NCI-H1417 (cell line): ENCODE data around the gene KLHL28.
A peak's percentile ranks its signal among the peaks of the same experiment; 100 is the strongest.

Experiments used
- DNase-seq, 3 experiments: peaks; one replicate each; lab custom pipeline; 2025; lab: John Stamatoyannopoulos, UW

KLHL28 gene

DNA sequence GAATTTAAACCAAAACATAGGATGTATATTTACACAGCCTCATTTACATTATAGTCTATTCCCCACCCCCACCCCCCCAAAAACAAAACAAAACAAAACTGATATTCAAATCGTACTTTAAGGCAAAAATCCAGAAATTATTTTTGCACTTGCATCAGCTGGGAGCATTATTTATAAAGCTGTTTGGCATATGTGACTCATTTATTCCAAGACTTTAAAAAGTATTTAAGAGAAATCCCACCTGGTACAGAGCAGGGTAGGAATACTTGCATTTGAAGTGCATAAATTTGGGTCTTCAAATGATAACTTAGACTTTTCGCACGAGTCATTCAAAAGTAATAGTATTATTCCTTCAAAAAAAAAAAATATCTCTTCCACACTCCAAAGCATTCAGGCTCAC is 1.1 kb downstream of the KLHL28 start:
- no peak for DNase-seq

- DNase-seq, result peak in 1 of 3 experiments; percentile 24
Measured at GRCh38 chr14:44960146-44960545, 1.6 kb downstream of the KLHL28 start.

DNA sequence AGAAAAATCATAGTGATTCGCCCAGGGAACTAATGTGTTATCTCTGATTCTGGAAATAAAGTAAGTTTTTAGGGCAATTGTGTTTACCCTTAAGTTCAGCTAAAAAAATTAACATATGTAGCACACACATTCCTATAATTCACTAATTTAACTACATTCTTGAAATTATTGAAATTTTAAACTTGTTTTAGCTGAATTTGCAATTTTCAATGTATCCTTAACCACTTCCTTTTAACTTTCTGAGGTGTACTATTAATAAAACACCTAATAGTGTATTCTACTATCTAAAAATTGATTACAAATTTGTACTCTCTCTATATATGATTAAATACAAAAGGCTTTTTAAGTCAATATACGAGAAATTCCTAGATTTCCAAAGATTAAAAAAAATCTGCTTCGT is 2.2 kb downstream of the KLHL28 start:
- no peak for DNase-seq

GRCh38 chr14:44956866-44957265 is 4.9 kb downstream of the KLHL28 start:
- DNase-seq, result no peak

DNA sequence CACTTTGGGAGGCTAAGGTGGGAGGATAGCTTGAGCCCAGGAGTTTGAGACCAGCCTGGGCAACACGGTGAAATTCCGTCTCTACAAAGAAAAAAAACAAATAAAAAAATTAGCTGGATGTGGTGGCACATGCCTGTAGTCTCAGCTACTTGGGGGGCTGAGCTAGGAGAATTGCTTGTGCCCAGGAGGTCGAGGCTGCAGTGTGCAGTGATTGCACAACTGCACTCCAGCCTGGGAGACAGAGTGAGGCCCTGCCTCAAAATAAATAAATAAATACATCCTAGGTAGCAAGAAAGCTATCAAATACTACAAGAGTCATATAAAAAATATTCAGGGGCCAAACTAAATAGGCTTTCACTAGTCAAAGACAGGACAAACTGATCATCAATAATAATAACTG is 6.2 kb downstream of the KLHL28 start:
- DNase-seq, result no peak

DNA sequence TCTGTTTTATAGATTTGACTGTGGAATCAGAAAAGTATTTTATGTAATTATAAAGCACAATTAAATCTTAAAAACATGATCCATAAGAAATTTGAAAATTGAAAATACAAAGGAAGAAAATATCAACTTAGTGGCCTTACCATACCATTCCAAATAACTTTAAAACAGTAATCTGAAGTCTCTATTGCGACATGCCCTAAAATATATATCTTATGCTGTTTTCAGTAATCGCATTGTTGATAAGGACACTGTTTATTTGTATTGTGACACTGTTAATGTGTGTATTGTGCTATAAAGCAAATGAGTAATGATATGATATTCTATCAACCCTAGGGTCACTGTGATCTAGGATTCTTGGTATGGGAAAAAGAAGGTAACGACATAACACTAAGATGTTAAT is 7.0 kb downstream of the KLHL28 start:
- DNase-seq, result no peak

DNA sequence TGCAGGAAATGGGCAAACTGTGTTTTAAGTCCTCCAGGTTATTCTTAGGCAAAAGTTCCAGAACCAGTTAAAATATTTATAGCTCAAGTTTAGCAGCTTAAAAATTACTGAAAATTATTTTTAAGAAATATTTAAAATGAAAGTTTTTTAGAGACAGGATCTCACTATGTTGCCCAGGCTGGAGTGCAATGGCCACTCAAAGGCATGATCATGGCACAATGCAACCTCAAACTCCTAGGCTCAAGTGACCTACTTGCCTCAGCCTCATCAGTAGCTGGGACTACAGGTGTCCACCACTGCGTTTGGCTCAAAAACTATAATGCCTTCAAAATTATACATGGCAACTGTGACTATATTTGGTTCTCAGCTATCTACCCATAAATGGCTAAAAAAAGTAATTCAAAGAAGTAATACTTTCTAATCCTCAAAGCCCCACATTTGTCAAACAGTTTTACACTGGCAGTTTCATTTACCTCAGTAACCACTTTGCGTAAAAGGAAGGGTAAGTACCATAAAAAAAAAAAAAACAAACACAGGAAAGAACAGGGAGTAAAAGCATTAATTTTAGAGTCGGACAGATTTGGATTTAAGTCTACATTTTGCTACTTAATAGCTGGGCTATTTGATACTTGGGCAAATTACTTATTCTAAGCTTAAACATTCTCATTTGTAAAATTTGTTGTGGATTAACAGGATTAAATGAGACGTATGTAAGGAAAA is 9.2 kb downstream of the KLHL28 start:
- no peak for DNase-seq

GRCh38 chr14:44951051-44951450 is 10.7 kb downstream of the KLHL28 start:
- DNase-seq, result no peak

GRCh38 chr14:44945264-44945663 is 16.5 kb downstream of the KLHL28 start:
- DNase-seq, result no peak

- no peak for DNase-seq
Measured at GRCh38 chr14:44944107-44944506, 17.6 kb downstream of the KLHL28 start.

DNA sequence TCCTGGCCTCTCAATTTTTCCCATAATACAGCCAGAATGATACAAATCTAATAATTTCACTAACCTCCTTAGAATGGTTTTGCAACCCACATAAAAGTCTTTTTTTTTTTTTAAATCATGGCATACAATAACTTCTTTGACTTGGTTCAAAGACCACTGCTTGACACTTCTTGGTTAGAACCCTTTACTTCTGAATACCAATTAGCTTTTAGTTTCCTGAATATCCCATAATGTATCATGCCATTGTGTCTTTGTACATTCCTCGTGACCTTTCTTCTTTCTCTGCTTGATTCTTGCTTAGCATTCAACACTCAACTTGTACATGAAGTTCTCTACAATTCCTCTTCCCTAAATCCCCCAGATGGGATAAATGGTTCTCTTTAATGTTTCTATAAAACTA is 19.3 kb downstream of the KLHL28 start:
- no peak for DNase-seq

- DNase-seq, result no peak
Measured at GRCh38 chr14:44941591-44941990, 20.2 kb downstream of the KLHL28 start.

DNA sequence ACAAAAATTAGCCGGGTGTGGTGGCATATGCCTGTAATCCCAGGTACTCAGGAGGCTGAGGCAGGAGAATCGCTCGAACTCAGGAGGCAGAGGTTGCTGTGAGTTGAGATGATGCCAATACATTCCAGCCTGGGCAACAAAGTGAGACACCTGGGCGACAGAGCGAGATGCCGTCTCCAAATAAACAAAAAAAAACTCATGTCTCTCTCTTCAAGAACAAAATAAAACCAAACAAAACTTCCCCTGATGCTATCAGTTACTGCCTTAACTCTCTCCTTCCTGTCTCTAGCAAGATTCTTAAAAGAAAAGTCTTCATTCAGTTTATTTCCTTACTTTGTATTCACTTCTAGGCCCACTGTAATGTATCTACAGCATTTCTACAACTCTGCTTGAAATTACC is 20.8 kb downstream of the KLHL28 start:
- no peak for DNase-seq

DNA sequence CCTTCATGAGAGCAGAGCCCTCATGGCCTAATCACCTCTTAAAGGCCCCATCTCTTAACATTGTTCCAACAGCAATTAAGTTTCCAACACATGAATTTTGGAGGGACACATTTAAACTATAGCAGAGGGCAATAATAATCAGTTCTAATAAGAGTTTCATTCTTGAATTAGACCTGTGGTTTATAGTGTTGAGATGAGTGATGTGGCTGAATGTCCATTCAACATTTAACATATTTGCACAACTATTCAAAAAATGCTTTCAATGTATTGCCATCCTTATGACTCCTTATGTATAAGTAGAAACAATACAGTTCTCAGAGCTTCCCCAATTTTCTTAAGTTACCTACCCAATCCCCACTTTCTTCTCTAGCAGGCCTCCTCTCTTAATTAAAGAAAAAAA is 21.5 kb downstream of the KLHL28 start:
- DNase-seq, result no peak

- no peak for DNase-seq
Measured at GRCh38 chr14:44937547-44937946, 24.2 kb downstream of the KLHL28 start.

DNA sequence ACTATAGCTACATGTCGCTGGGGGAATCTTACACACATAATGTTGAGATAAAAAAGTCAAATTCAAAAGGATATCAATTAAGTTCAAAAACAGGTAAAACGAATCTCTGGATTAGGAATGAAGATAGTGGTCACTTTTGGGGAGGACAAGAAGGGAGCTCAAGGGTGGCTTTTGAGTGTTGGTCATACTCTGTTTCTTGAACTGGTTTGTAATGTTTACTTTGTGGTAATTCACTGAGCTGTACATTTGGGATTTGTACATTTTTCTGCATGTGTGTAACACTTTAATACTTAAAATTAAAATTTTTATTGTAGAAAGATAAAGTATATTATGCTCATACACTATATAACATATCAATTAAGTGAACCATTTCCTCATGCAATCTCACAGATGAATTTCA is 26.6 kb downstream of the KLHL28 start:
- no peak for DNase-seq

- no peak for DNase-seq
Measured at GRCh38 chr14:44928793-44929192, 33.0 kb downstream of the KLHL28 start.

DNA sequence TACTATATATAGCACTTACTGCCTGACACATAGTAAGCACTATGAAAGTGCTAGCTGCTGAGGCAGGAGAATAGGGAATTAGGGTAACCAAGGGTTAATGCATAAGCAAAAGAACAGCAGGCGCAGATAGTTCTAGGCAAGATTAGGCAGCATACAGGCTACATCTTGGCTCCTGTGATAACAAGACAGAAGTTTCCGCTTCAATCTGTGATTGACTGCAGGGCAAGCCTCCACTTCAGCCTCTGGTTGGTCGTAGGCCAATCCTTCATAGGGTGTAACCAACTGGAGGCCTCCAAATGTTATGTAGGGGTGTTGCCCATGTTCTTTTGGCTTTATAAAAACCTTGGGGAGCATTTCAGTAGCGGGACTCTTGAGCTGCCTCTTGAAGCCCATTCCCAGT is 46.9 kb downstream of the KLHL28 start:
- DNase-seq, result no peak

GRCh38 chr14:44912041-44912869 is 49.5 kb downstream of the KLHL28 start:
- peak in 2 of 3 experiments; percentile 41 to 56 for DNase-seq

DNA sequence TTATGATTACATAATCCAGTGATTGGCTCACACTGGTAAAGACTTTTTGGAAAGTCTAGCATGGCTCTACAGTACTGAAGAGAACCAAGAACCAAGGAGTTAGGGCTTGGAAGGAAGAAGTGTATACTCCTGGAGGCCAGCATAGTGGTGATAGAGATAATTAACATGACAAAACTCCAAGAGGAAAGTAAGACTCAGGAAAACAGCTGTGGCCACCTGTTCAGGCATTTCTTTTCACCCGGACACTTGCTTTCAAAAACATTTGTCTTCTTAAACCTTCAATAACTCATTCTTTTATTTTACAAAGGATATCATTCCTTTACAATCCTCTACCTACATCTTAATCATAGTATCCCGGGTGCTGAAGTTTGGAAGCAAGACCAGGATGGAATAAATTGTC is 50.9 kb downstream of the KLHL28 start:
- no peak for DNase-seq

DNA sequence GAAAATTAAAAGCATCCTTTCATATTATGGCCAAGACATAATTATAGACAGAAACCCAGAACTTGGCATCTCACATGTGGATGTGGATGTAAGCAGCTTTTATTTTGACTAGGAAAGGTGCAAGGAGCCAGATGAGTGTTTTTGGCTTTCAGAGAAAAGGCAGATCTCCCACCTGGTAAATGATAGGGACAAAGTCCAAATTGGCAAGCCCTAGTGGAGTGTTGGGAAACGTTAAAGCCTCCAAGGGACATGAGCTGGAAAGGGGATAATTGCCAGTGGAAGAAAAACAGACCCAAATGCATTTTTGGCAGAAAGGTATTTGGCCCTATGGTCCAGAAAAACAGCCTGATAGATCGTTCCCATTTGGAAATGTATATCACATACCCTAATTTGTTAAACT is 60.1 kb downstream of the KLHL28 start:
- no peak for DNase-seq

DNA sequence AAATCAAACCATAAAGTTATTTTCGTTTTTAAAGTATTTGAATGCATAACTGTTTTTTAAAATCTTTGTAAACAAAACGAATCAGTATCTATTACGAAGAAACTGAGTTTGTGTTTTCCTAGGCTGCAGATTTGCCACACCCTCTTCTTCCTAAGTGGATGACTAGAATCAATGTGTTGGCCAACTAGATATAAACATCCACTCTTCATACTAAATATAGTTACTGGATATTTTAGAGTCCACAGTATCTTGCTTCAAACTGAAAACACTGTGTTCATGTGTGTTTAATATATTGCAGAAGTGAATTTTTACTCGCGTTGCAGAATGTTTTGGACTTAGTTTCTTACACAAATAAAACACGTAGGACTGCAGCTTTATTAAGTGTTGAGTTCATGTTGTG is 63.2 kb downstream of the KLHL28 start:
- no peak for DNase-seq

GRCh38 chr14:44897845-44898151 is 63.9 kb downstream of the KLHL28 start:
- no peak for DNase-seq
